Measurements from ENCODE around the gene MTF2. TPM values are rescaled to one million over a fixed set of nuclear protein-coding genes. Genes with fewer than 3 reads are reported as not detected.
A peak's percentile ranks its signal among the peaks of the same experiment; 100 is the strongest.

Gene MTF2
- total RNA-seq, 1 experiment from 2014 or later = 17.0 TPM

GRCh38 chr1:93106226-93106625 is 27.1 kb downstream of the MTF2 start:
- Mint-ChIP-seq H3K36me3 (ENCODE audit: insufficient read depth, unreplicated experiment) (peaks cover 14% of the 10 kb centered on the region), H3K4me1 (ENCODE audit: insufficient read depth, unreplicated experiment) (peaks cover under 1% of the 10 kb centered on the region), H3K27ac (ENCODE audit: low read depth, unreplicated experiment) (no peak overlapping the region), H3K9me3 (ENCODE audit: unreplicated experiment) (no peaks in the 10 kb centered on the region), H3K4me3 (ENCODE audit: unreplicated experiment) (no peak overlapping the region), H3K27me3 (ENCODE audit: insufficient read depth, unreplicated experiment) (no peaks in the 10 kb centered on the region)
- ChIA-PET POLR2A (interaction anchor here (1.1 kb wide), 1 partner anchor 28 kb away, joined by 3 read pairs; no protein-coding TSS in a partner anchor), CTCF (no interaction called here)
- BruUV-seq (replicated peaks) = no TSS peak
- TF ChIP-seq CTCF (IDR thresholded peaks at IDR 0.05; ENCODE audit: unreplicated experiment) = no peak
- no peak for DNase-seq (ENCODE audit: unreplicated experiment)
- intact Hi-C loops (cut with micrococcal nuclease) = no loop called here

GRCh38 chr1:93107395-93107794 is 28.3 kb downstream of the MTF2 start:
- Mint-ChIP-seq H3K4me1 (ENCODE audit: insufficient read depth, unreplicated experiment) (peaks cover 8% of the 10 kb centered on the region), H3K9me3 (ENCODE audit: unreplicated experiment) (no peaks in the 10 kb centered on the region), H3K4me3 (ENCODE audit: unreplicated experiment) (no peak overlapping the region), H3K27ac (ENCODE audit: low read depth, unreplicated experiment) (no peak overlapping the region), H3K36me3 (ENCODE audit: insufficient read depth, unreplicated experiment) (peaks cover 12% of the 10 kb centered on the region), H3K27me3 (ENCODE audit: insufficient read depth, unreplicated experiment) (no peaks in the 10 kb centered on the region)
- intact Hi-C loops (cut with micrococcal nuclease) = no loop called here
- no peak for TF ChIP-seq CTCF (IDR thresholded peaks at IDR 0.05; ENCODE audit: unreplicated experiment)
- ChIA-PET POLR2A (interaction anchor here (1.2 kb wide), 1 partner anchor 14 kb away, joined by 4 read pairs; no protein-coding TSS in a partner anchor), CTCF (no interaction called here)
- DNase-seq (ENCODE audit: unreplicated experiment) = no peak
- no TSS peak for BruUV-seq (replicated peaks)

GRCh38 chr1:93108335-93108734 is 29.3 kb downstream of the MTF2 start:
- peaks cover 13% of the 10 kb centered on the region for H3K4me1 Mint-ChIP-seq (ENCODE audit: insufficient read depth, unreplicated experiment)
- no peak overlapping the region for H3K27ac Mint-ChIP-seq (ENCODE audit: low read depth, unreplicated experiment)
- POLR2A ChIA-PET = interaction anchor here (1.2 kb wide), 1 partner anchor 15 kb away, joined by 4 read pairs; no protein-coding TSS in a partner anchor
- intact Hi-C loops (cut with micrococcal nuclease) = no loop called here
- DNase-seq (ENCODE audit: unreplicated experiment) = no peak
- no peaks in the 10 kb centered on the region for H3K9me3 Mint-ChIP-seq (ENCODE audit: unreplicated experiment)
- H3K4me3 Mint-ChIP-seq (ENCODE audit: unreplicated experiment) = no peak overlapping the region
- peaks cover 16% of the 10 kb centered on the region for H3K36me3 Mint-ChIP-seq (ENCODE audit: insufficient read depth, unreplicated experiment)
- CTCF ChIA-PET = no interaction called here
- H3K27me3 Mint-ChIP-seq (ENCODE audit: insufficient read depth, unreplicated experiment) = no peaks in the 10 kb centered on the region
- no TSS peak for BruUV-seq (replicated peaks)
- TF ChIP-seq CTCF (IDR thresholded peaks at IDR 0.05; ENCODE audit: unreplicated experiment) = no peak

- intact Hi-C loops (cut with micrococcal nuclease) = no loop called here
- ChIA-PET CTCF (interaction anchor here (1.1 kb wide), 1 partner anchor 251 kb away, joined by 3 read pairs; no protein-coding TSS in a partner anchor), POLR2A (interaction anchor here (0.6 to 1.2 kb wide), 4 partner anchors 9 to 239 kb away, joined by 3 to 4 read pairs (median 3); no protein-coding TSS in a partner anchor)
- H3K27me3 Mint-ChIP-seq (ENCODE audit: insufficient read depth, unreplicated experiment) = no peaks in the 10 kb centered on the region
- TF ChIP-seq CTCF (IDR thresholded peaks at IDR 0.05; ENCODE audit: unreplicated experiment) = no peak
- H3K9me3 Mint-ChIP-seq (ENCODE audit: unreplicated experiment) = no peaks in the 10 kb centered on the region
- BruUV-seq (replicated peaks) = no TSS peak
- DNase-seq (ENCODE audit: unreplicated experiment) = no peak
- H3K27ac Mint-ChIP-seq (ENCODE audit: low read depth, unreplicated experiment) = peak overlapping the region; percentile 43
- H3K4me3 Mint-ChIP-seq (ENCODE audit: unreplicated experiment) = no peak overlapping the region
- peaks cover 13% of the 10 kb centered on the region for H3K4me1 Mint-ChIP-seq (ENCODE audit: insufficient read depth, unreplicated experiment)
- peaks cover 17% of the 10 kb centered on the region for H3K36me3 Mint-ChIP-seq (ENCODE audit: insufficient read depth, unreplicated experiment)
Measured at GRCh38 chr1:93109578-93109977, 30.5 kb downstream of the MTF2 start.

Data from MCF 10A (cell line).